Endodermal cell (in vitro differentiated cells): Measurements from ENCODE around the gene PNMT. TPM values are rescaled to one million over a fixed set of nuclear protein-coding genes. Genes with fewer than 3 reads are reported as not detected.

Experiments
- DNase-seq: peaks from one replicate; pipeline ENCODE4 v3.0.0-alpha.2; 2017
- H3K27ac ChIP-seq: 2 replicates; pipeline ENCODE4 v1.5.1; 2013; ENCODE audit warnings: mild to moderate bottlenecking, low read depth, low read length, moderate library complexity
- H3K27me3 ChIP-seq: 2 replicates; pipeline ENCODE4 v1.6.1; 2013; ENCODE audit warnings: mild to moderate bottlenecking, low read length, moderate library complexity; ENCODE audit not compliant: insufficient read depth, control insufficient read depth, poor library complexity, severe bottlenecking
- H3K36me3 ChIP-seq: 2 replicates; pipeline ENCODE4 v1.7.0; 2013; ENCODE audit warnings: mild to moderate bottlenecking, low read length, moderate library complexity; ENCODE audit not compliant: control insufficient read depth, insufficient read depth
- H3K4me1 ChIP-seq: one replicate; pipeline ENCODE4 v1.7.0; 2013; ENCODE audit warnings: low read length; ENCODE audit not compliant: control insufficient read depth, insufficient read depth
- H3K4me3 ChIP-seq: 2 replicates; pipeline ENCODE4 v1.5.1; 2013; ENCODE audit warnings: mild to moderate bottlenecking, low read length, moderate library complexity
- H3K9ac ChIP-seq: 2 replicates; pipeline ENCODE4 v1.6.1; 2013; ENCODE audit warnings: mild to moderate bottlenecking, low read length, moderate library complexity; ENCODE audit not compliant: poor library complexity, severe bottlenecking; ENCODE audit errors: extremely low read depth
- H3K9me3 ChIP-seq: 2 replicates; pipeline ENCODE4 v1.6.1; 2013; ENCODE audit warnings: mild to moderate bottlenecking, low read length, moderate library complexity; ENCODE audit not compliant: control insufficient read depth
- H3K27ac Mint-ChIP-seq: 2 replicates; pipeline ENCODE4 v1.8.0; 2020; ENCODE audit warnings: mixed read lengths
- H3K27me3 Mint-ChIP-seq: 2 replicates; pipeline ENCODE4 v1.8.0; 2021; ENCODE audit warnings: mild to moderate bottlenecking, mixed read lengths; ENCODE audit not compliant: insufficient read depth
- H3K36me3 Mint-ChIP-seq: 2 replicates; pipeline ENCODE4 v1.8.0; 2020; ENCODE audit warnings: low read depth, mixed read lengths
- H3K4me1 Mint-ChIP-seq: 2 replicates; pipeline ENCODE4 v1.8.0; 2020; ENCODE audit warnings: mixed read lengths
- H3K4me3 Mint-ChIP-seq: 2 replicates; pipeline ENCODE4 v1.8.0; 2020; ENCODE audit warnings: mild to moderate bottlenecking, moderate library complexity, mixed read lengths
- H3K9me3 Mint-ChIP-seq: 2 replicates; pipeline ENCODE4 v1.8.0; 2020; ENCODE audit warnings: mild to moderate bottlenecking, mixed read lengths
- WGBS, 2 experiments: methylation state at CpG; one replicate each; pipeline versions ENCODE4 v1.1.5 to v1.1.7; 2013; ENCODE audit warnings: missing lambda C conversion rate in 2 of 2, mixed read lengths in 1 of 2; ENCODE audit not compliant: insufficient coverage in 1 of 2, insufficient read length in 1 of 2; 5-methylcytosine and 5-hydroxymethylcytosine counted together
- total RNA-seq, 2 donors: library from RNA; stranded (reverse); fragmentation: NEBNext Ultra II Directional in 1 of 2; extraction: Animal tissue kit (Norgen Biotek cat#: 25700) in 1 of 2; gene quantifications; 2 replicates in 1 of 2; 3 replicates in 1 of 2; pipeline ENCODE4 v1.2.1, GENCODE V29; 2021
- TF ChIP-seq, protein P1 (sequence below): fragments of 200-600 bp; sonication (generic); conservative IDR thresholded peaks from 2 replicates; pipeline ENCODE4 v1.5.0; 2021; ENCODE audit warnings: antibody characterized with exemption, mild to moderate bottlenecking

Gene PNMT
- total RNA-seq, 2 donors from 2014 or later: 0.55 to 1.0 TPM

DNA sequence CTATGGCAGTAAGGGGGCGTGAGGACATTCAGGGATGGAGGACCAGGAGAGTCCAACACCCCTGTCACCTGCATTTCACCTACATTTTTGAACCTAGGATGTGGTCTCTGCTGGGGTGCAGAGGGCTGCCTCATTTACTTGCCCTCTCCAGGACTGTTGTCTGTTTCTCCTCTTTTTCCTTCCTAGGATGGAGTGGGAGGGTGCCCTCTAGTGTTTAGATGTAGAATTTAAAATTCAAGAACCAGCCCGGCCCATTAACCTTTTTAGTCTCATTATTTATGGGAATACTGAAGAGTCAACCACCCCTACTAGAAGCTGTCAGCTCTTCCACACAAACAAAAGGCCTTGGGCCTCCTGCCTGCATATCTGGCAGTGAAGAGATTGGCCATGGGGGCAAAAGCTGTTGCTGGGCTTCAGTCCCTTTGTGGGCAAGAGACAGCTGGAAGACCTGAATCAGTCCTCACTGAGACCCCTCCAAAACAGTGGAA lies 33.8 kb upstream of the PNMT start:
- no peak overlapping the region for H3K9ac ChIP-seq
- no peak for DNase-seq
- no peaks in the 10 kb centered on the region for H3K9me3 Mint-ChIP-seq
- TF ChIP-seq, protein P1, sequence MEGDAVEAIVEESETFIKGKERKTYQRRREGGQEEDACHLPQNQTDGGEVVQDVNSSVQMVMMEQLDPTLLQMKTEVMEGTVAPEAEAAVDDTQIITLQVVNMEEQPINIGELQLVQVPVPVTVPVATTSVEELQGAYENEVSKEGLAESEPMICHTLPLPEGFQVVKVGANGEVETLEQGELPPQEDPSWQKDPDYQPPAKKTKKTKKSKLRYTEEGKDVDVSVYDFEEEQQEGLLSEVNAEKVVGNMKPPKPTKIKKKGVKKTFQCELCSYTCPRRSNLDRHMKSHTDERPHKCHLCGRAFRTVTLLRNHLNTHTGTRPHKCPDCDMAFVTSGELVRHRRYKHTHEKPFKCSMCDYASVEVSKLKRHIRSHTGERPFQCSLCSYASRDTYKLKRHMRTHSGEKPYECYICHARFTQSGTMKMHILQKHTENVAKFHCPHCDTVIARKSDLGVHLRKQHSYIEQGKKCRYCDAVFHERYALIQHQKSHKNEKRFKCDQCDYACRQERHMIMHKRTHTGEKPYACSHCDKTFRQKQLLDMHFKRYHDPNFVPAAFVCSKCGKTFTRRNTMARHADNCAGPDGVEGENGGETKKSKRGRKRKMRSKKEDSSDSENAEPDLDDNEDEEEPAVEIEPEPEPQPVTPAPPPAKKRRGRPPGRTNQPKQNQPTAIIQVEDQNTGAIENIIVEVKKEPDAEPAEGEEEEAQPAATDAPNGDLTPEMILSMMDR: peak; percentile 91
- H3K4me3 Mint-ChIP-seq: no peak overlapping the region
- 56% methylated on average over 2 of the region's 2 CpGs; no CpG with 5 or more reads in 1 of the 2 experiments for whole genome bisulfite sequencing, 2 experiments
- H3K4me3 ChIP-seq: no peak overlapping the region
- H3K27me3 ChIP-seq: no peaks in the 10 kb centered on the region
- no peaks in the 10 kb centered on the region for H3K4me1 ChIP-seq
- peaks cover 39% of the 10 kb centered on the region for H3K4me1 Mint-ChIP-seq
- H3K36me3 Mint-ChIP-seq: no peaks in the 10 kb centered on the region
- no peaks in the 10 kb centered on the region for H3K9me3 ChIP-seq
- peaks cover 5% of the 10 kb centered on the region for H3K27me3 Mint-ChIP-seq
- H3K27ac ChIP-seq: no peak overlapping the region
- H3K36me3 ChIP-seq: no peaks in the 10 kb centered on the region
- H3K27ac Mint-ChIP-seq: no peak overlapping the region

DNA sequence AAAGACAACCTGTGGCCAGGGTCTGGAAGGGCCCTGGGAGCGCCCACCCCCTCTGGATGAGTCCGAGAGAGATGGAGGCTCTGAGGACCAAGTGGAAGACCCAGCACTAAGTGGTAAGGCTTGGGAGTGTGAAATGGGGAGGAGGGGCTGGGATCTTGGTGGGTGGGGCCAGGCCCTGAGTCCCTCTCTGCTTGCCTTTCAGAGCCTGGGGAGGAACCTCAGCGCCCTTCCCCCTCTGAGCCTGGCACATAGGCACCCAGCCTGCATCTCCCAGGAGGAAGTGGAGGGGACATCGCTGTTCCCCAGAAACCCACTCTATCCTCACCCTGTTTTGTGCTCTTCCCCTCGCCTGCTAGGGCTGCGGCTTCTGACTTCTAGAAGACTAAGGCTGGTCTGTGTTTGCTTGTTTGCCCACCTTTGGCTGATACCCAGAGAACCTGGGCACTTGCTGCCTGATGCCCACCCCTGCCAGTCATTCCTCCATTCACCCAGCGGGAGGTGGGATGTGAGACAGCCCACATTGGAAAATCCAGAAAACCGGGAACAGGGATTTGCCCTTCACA lies 32.6 kb upstream of the PNMT start:
- H3K4me3 Mint-ChIP-seq: no peak overlapping the region
- TF ChIP-seq, protein P1: no peak
- no peaks in the 10 kb centered on the region for H3K9me3 Mint-ChIP-seq
- no peak overlapping the region for H3K9ac ChIP-seq
- H3K4me1 ChIP-seq: no peaks in the 10 kb centered on the region
- peaks cover 5% of the 10 kb centered on the region for H3K27me3 Mint-ChIP-seq
- no peak overlapping the region for H3K4me3 ChIP-seq
- peak; percentile 83 for DNase-seq
- H3K36me3 Mint-ChIP-seq: no peaks in the 10 kb centered on the region
- WGBS, 2 experiments: 84 to 93% methylated on average over 4 to 8 of the region's 8 CpGs
- no peaks in the 10 kb centered on the region for H3K9me3 ChIP-seq
- H3K27me3 ChIP-seq: no peaks in the 10 kb centered on the region
- H3K36me3 ChIP-seq: no peaks in the 10 kb centered on the region
- H3K27ac Mint-ChIP-seq: no peak overlapping the region
- H3K4me1 Mint-ChIP-seq: peaks cover 39% of the 10 kb centered on the region
- H3K27ac ChIP-seq: no peak overlapping the region

DNA sequence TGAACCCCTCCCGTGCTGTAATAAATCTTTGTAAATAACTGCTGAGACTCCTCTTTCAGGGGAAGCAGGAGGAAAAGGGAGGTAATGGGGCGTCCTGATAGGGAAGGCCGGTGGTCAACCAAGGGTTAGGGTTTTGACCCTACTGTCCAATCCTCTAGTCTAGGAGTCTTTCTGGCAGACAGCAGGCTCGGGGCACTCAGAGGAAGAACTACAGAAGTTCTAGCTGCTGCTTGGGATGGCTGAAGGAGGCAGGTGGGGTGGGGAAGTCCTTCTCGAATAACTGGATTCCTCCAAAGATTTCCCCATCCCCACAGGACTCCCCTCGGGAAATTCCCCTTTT lies 31.7 kb upstream of the PNMT start:
- TF ChIP-seq, protein P1: no peak
- H3K36me3 Mint-ChIP-seq: no peaks in the 10 kb centered on the region
- H3K27me3 ChIP-seq: no peaks in the 10 kb centered on the region
- H3K4me3 Mint-ChIP-seq: peak overlapping the region; percentile 86
- peak overlapping the region; percentile 84 for H3K4me3 ChIP-seq
- peaks cover 3% of the 10 kb centered on the region for H3K27me3 Mint-ChIP-seq
- peaks cover 33% of the 10 kb centered on the region for H3K4me1 Mint-ChIP-seq
- 17 to 60% methylated on average over 1 to 6 of the region's 6 CpGs for whole genome bisulfite sequencing, 2 experiments
- no peak overlapping the region for H3K27ac ChIP-seq
- DNase-seq: no peak
- H3K9me3 Mint-ChIP-seq: no peaks in the 10 kb centered on the region
- H3K27ac Mint-ChIP-seq: peak overlapping the region; percentile 52
- H3K36me3 ChIP-seq: no peaks in the 10 kb centered on the region
- no peaks in the 10 kb centered on the region for H3K9me3 ChIP-seq
- no peak overlapping the region for H3K9ac ChIP-seq
- no peaks in the 10 kb centered on the region for H3K4me1 ChIP-seq
